OCI-LY7 (cell line): ENCODE data around the gene GCH1. TPM values are rescaled to one million over a fixed set of nuclear protein-coding genes. Genes with fewer than 3 reads are reported as not detected.

ENCODE experiments used
- BruUV-seq: library from RNA; stranded (reverse); fragments of 400-500 nt; replicated peaks from 2 replicates; lab custom pipeline; 2021; lab: Mats Ljungman, UMichigan
- CTCF ChIA-PET: fragments of 300-600 bp; sonication (Branson Sonifier 250); formaldehyde crosslinking; loops from one replicate; lab custom pipeline; 2022; ENCODE audit warnings: antibody characterized with exemption; ENCODE audit not compliant: unreplicated experiment; lab: Charles Lee
- POLR2A ChIA-PET: fragments of 300-600 bp; sonication (Branson Sonifier 250); formaldehyde crosslinking; loops from one replicate; lab custom pipeline; 2022; ENCODE audit warnings: antibody characterized with exemption; lab: Charles Lee
- DNase-seq: peaks from one replicate; pipeline ENCODE4 v3.0.0-alpha.2; 2015; ENCODE audit warnings: low spot score
- H2AFZ ChIP-seq: fragments of 200-600 bp; sonication (generic), shearing (Covaris generic); 2 replicates; pipeline ENCODE4 v1.6.1; 2014; ENCODE audit warnings: mild to moderate bottlenecking, antibody characterized with exemption, low read length, moderate library complexity
- H3K27ac ChIP-seq: fragments of 200-600 bp; sonication (generic); 2 replicates; pipeline ENCODE4 v1.5.1; 2014; ENCODE audit warnings: mixed run types, low read depth, mild to moderate bottlenecking, moderate library complexity, low read length, inconsistent platforms; ENCODE audit not compliant: poor library complexity, severe bottlenecking
- H3K36me3 ChIP-seq: fragments of 200-600 bp; sonication (generic); 2 replicates; pipeline ENCODE4 v1.6.1; 2014; ENCODE audit warnings: mild to moderate bottlenecking, antibody characterized with exemption, low read length, moderate library complexity, mixed read lengths; ENCODE audit not compliant: insufficient read depth
- H3K4me1 ChIP-seq: fragments of 200-600 bp; sonication (generic); 2 replicates; pipeline ENCODE4 v1.5.1; 2014; ENCODE audit warnings: mild to moderate bottlenecking, low read length; ENCODE audit not compliant: insufficient read depth, poor library complexity, severe bottlenecking
- H3K4me2 ChIP-seq: fragments of 200-600 bp; sonication (generic); 2 replicates; pipeline ENCODE4 v1.6.1; 2014; ENCODE audit warnings: mild to moderate bottlenecking, low read length
- H3K4me3 ChIP-seq: fragments of 200-600 bp; sonication (generic); 2 replicates; pipeline ENCODE4 v1.5.1; 2014; ENCODE audit warnings: mild to moderate bottlenecking, low read depth, low read length; ENCODE audit not compliant: poor library complexity, severe bottlenecking
- H3K79me2 ChIP-seq: fragments of 200-600 bp; sonication (generic); 2 replicates; pipeline ENCODE4 v1.6.1; 2016; ENCODE audit warnings: low read depth, mild to moderate bottlenecking, low read length, moderate library complexity, mixed read lengths; ENCODE audit not compliant: insufficient read depth
- H3K9me2 ChIP-seq: fragments of 200-600 bp; sonication (generic); 2 replicates; pipeline ENCODE4 v1.6.1; 2016; ENCODE audit warnings: mild to moderate bottlenecking, low read length, mixed read lengths; ENCODE audit not compliant: insufficient read depth
- H3K9me3 ChIP-seq: fragments of 200-600 bp; sonication (generic); 2 replicates; pipeline ENCODE4 v1.6.1; 2014; ENCODE audit warnings: mild to moderate bottlenecking, mixed run types, low read length, mixed read lengths
- H4K20me1 ChIP-seq: fragments of 200-600 bp; sonication (generic); 2 replicates; pipeline ENCODE4 v1.6.1; 2014; ENCODE audit warnings: mild to moderate bottlenecking, antibody characterized with exemption, low read length, moderate library complexity, mixed read lengths; ENCODE audit not compliant: insufficient read depth
- EZH2phosphoT487 ChIP-seq: fragments of 200-600 bp; sonication (generic); IDR thresholded peaks from 2 replicates; pipeline ENCODE4 v1.6.1; 2018; ENCODE audit warnings: low read depth, borderline replicate concordance, mild to moderate bottlenecking, mixed run types, antibody characterized with exemption, low read length, moderate library complexity, mixed read lengths
- intact Hi-C: fragments of 100-400 bp; cut with micrococcal nuclease; formaldehyde crosslinking; loops from one replicate; pipeline ENCODE4 v1.10.0; 2022; ENCODE audit not compliant: unreplicated experiment
- total RNA-seq, 2 experiments: library from RNA; depleted of rRNA in 1 of 2; stranded (reverse); fragments of >200 nt in 1 of 2; shearing (Covaris generic) in 1 of 2; gene quantifications; 2 replicates each; pipeline ENCODE4 v1.2.3, GENCODE V29; 2014 to 2022
- TF ChIP-seq, protein P1 (sequence below): fragments of 200-600 bp; sonication (generic); conservative IDR thresholded peaks from 2 replicates; pipeline ENCODE4 v1.5.1; 2014; ENCODE audit warnings: mild to moderate bottlenecking, antibody characterized with exemption, low read length, moderate library complexity, mixed read lengths

GCH1 gene
- total RNA-seq, 2 experiments from 2014 or later: 14.7 to 22.5 TPM

DNA sequence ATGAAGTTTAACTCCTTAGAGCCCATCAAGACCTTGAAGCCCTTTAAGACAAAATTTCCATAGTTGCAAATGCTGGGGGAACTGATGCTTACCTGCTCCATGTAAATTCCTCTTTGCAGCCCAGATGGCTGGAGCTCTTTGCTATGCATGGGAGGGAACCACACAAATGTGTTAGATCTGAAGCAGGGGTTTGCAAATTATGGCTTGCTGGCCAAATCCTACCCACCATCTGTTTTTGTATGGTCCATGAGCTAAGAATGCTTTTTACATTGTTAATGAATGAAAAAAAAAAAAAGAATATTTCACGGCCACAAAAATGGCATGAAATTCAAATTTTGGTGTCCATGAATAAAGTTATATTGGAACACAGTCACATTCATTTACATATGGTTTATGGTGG lies 74.6 kb downstream of the GCH1 start:
- H3K4me1 ChIP-seq: no peaks in the 10 kb centered on the region
- no peaks in the 10 kb centered on the region for H3K9me2 ChIP-seq
- ChIA-PET POLR2A (interaction anchor here (1.2 kb wide), 1 partner anchor 21 kb away, joined by 3 read pairs; no protein-coding TSS in a partner anchor), CTCF (no interaction called here)
- intact Hi-C loops: no loop called here
- no peak overlapping the region for H3K4me3 ChIP-seq
- no peak for DNase-seq
- H4K20me1 ChIP-seq: no peaks in the 10 kb centered on the region
- TF ChIP-seq EZH2phosphoT487: no peak
- TF ChIP-seq, protein P1, sequence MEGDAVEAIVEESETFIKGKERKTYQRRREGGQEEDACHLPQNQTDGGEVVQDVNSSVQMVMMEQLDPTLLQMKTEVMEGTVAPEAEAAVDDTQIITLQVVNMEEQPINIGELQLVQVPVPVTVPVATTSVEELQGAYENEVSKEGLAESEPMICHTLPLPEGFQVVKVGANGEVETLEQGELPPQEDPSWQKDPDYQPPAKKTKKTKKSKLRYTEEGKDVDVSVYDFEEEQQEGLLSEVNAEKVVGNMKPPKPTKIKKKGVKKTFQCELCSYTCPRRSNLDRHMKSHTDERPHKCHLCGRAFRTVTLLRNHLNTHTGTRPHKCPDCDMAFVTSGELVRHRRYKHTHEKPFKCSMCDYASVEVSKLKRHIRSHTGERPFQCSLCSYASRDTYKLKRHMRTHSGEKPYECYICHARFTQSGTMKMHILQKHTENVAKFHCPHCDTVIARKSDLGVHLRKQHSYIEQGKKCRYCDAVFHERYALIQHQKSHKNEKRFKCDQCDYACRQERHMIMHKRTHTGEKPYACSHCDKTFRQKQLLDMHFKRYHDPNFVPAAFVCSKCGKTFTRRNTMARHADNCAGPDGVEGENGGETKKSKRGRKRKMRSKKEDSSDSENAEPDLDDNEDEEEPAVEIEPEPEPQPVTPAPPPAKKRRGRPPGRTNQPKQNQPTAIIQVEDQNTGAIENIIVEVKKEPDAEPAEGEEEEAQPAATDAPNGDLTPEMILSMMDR: no peak
- no peaks in the 10 kb centered on the region for H3K36me3 ChIP-seq
- H2AFZ ChIP-seq: no peak overlapping the region
- no TSS peak for BruUV-seq
- H3K27ac ChIP-seq: no peak overlapping the region
- no peaks in the 10 kb centered on the region; the same call in 1 of the 2 replicates for H3K9me3 ChIP-seq
- H3K4me2 ChIP-seq: no peak overlapping the region
- H3K79me2 ChIP-seq: no peaks in the 10 kb centered on the region

DNA sequence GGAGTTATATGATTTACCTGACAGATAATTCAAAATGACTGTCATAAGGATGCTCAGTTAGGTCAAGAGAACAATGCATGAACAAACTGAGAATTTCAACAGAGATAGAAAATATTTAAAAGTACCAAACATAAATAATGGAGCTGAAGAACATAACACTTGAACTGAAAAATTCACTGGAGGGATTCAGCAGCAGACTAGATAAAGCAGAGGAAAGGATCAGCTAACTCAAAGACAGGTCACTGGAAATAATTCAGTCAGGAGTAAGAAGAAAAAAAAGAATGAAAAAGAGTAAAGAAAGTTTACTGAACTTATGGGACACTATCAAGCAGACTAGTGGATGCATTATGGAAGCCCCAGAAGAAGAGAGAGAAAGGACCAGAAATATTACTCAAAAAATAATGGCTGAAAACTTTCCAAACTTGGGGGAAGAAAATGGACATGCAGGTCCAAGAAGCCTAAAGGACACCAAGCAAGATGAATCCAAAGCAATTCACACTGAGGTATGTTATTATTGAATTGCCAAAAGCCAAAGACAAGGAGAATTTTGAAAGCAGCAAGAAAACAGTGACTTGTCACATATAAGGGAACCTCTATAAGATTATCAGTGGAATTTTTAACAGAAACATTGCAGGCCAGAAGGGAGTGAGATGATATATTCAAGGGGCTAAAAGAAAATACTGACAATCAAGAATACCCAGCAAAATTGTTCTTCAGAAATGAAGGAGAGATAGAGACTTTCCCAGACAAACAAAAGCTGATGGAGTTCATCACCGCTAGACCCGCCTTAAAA lies 78.7 kb downstream of the GCH1 start:
- H3K4me3 ChIP-seq: no peak overlapping the region
- H3K4me1 ChIP-seq: no peaks in the 10 kb centered on the region
- DNase-seq: no peak
- ChIA-PET POLR2A (interaction anchor here (0.6 kb wide), 1 partner anchor 46 kb away, joined by 4 read pairs; no protein-coding TSS in a partner anchor), CTCF (no interaction called here)
- no peak overlapping the region for H3K4me2 ChIP-seq
- no peaks in the 10 kb centered on the region for H3K36me3 ChIP-seq
- H3K9me2 ChIP-seq: no peaks in the 10 kb centered on the region
- H2AFZ ChIP-seq: no peak overlapping the region
- TF ChIP-seq EZH2phosphoT487: no peak
- TF ChIP-seq, protein P1: no peak
- intact Hi-C loops: no loop called here
- BruUV-seq: no TSS peak
- H3K27ac ChIP-seq: no peak overlapping the region
- no peaks in the 10 kb centered on the region for H4K20me1 ChIP-seq
- no peaks in the 10 kb centered on the region for H3K79me2 ChIP-seq
- H3K9me3 ChIP-seq: no peaks in the 10 kb centered on the region; the same call in 1 of the 2 replicates

DNA sequence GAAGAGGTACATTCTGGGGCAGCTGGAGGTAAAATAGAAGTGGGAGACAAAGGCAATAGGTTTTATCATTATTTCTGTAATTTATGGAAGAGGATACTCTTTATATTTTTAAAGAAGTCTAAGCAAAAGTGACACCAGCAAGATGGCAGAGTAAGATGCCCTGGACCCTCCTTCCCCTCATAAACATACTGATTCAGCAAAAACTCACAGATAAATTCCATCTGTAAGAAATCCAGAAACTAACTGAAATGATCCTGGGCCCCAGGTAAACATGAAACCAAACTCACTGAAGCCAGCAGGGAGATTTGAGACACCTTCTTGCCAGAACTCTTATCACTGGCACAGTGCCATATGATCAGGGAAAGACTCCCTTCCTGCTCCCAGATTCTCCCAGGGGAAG lies 79.9 kb downstream of the GCH1 start:
- POLR2A ChIA-PET: interaction anchor here (0.6 kb wide), 1 partner anchor 968 kb away, joined by 4 read pairs; no protein-coding TSS in a partner anchor
- H3K9me3 ChIP-seq: no peaks in the 10 kb centered on the region; the same call in 1 of the 2 replicates
- H3K27ac ChIP-seq: no peak overlapping the region
- no peak overlapping the region for H3K4me2 ChIP-seq
- CTCF ChIA-PET: no interaction called here
- no peaks in the 10 kb centered on the region for H3K9me2 ChIP-seq
- no peaks in the 10 kb centered on the region for H3K79me2 ChIP-seq
- DNase-seq: no peak
- no peak overlapping the region for H2AFZ ChIP-seq
- TF ChIP-seq EZH2phosphoT487: no peak
- TF ChIP-seq, protein P1: no peak
- H3K4me1 ChIP-seq: no peaks in the 10 kb centered on the region
- BruUV-seq: no TSS peak
- H3K36me3 ChIP-seq: no peaks in the 10 kb centered on the region
- H4K20me1 ChIP-seq: no peaks in the 10 kb centered on the region
- no peak overlapping the region for H3K4me3 ChIP-seq
- intact Hi-C loops: no loop called here
